ENCODE results near the gene MED25.
"Not testable (repeated sequence)": the region's sequence is repeated elsewhere in the genome, so short reads cannot be mapped to it uniquely, and the experiment has no call there.

Gene MED25

DNA sequence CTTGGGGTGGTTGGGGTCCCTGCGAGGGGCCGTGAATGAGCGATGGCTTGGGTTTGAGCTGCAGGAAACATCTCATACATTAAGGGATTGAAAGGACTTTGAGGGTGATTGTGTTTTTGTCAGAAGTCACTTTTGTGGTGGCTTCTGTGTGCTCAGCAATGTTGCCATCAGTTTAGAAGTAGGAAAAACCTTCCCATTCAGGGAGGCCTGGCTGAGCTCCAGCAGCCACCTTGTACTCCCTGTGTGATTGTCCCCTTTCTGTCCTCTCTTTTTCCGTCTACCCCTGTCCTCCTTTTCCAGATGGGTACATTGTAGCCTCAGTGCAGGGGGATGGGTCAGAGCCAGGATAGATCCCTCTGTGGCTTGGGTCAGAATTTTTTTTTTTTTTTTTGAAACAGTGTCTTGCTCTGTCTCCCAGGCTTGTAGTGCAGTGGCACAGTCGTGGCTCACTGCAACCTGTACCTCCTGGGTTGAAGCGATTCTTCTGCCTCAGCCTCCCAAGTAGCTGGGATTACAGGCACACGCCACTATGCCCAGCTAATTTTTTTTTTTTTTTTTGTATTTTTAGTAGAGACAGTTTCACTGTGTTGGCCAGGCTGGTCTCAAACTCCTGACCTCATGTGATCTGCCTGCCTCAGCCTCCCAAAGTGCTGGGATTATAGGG lies 1.5 kb downstream of the MED25 start:
- not testable (repeated sequence) for DNase-seq

DNA sequence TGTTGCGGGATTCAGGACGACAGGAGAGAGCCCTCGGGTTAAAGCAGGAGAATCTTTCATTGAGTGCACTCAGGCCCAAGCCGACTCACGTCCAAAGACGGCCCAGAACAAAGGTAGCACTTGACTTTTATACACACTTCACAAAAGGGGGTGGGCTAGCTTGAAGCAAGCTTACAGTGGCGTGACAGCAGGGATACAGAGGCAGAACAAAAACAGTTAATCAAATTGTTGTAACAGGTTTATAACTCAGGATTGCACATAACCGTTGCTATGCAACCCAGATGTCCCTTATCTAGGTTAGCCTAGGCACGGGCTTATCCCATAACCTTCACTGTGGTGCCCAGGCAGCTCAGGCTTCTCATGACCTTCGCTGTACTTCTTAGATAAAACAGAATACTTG lies 2.0 kb downstream of the MED25 start:
- no peak for DNase-seq

DNA sequence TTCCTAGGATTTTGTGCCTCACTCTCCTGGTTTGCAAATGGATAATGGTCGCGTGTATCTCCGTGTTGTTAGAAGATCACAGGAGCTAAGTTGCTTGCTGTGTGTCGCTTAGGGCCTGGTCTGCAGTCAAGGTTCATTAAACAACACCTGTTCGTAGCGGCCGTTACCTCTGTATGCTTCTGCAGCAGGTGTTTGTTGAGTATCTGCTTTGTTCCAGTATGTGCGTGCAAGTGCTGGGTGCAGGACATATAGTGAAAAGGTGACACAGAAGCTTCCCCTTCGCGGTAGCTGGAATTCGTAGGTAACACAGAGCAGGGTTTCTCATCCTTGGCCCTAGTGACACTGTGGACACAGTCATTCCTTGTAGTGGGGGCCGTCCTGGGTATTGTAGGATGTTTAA lies 5.4 kb downstream of the MED25 start:
- DNase-seq, result peak; percentile 90 to 94

DNA sequence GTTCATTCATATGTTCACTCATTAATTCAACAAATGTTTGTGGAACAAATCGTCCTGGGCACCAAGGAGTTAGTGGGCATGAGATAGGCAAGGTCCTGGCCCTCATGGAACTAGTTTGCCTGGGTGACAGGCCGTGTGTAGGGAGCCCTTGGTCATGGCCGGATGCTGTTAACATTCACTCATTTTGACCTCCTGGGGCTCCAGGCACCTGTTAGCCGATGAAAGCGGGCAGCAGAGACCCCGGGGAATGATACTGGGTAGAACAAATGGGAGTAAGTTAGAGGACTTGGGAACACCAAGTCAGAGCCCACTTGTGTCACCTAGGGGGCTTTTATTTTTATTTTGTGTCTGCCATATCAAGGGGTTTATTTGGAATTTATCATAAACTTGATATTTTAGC lies 6.6 kb downstream of the MED25 start:
- DNase-seq, result no peak

DNA sequence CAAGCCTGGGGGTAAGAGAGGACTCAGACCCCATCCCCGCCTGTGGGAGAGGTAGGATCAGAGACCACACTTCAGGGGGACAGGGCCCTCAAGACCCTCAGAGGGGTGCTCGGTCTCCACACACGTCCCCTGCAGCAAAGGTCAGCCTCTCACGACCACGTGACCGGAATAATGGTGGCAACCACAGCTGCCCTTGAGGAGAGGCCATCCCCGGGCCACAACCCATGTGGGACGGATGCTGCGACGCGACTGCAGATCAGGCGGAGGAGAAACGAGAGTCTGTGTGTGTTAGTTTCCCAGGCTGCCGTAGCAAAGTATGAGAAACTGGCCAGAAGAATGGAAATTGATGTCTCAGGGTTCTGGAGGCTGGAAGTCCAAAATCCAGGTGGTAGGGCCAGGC lies 8.9 kb downstream of the MED25 start:
- no peak for DNase-seq

DNA sequence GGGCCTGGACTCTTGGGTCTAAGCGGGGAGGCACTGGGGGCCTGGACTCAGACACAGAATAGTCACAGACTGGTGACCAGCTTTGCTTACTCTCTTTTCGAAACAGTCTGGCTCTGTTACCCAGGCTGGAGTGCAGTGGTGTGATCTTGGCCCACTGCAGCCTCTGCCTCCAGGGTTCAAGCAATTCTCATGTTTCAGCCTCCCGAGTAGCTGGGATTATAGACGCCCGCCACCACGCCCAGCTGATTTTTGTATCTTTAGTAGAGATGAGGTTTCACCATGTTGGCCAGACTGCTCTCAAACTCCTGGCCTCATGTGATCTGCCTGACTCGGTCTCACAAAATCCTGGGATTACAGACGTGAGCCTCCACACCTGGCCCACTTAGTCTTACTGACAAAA lies 11.1 kb downstream of the MED25 start:
- DNase-seq, result no peak

DNA sequence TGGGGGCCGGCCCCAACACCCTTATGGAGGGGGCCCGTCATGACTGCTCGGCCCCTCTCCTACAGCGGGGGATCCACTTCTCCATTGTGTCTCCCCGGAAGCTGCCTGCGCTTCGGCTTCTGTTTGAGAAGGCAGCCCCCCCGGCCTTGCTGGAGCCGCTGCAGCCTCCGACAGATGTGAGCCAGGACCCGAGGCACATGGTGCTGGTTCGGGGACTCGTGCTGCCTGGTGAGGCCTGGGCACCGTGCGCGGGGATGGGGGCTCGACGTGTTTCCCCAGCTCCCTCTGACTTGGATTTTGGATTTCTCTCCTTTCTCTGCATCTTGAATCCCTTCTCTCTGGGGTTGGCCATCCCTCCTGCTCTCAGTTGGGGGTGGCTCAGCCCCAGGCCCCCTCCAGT lies 11.6 kb downstream of the MED25 start:
- DNase-seq, result no peak

DNA sequence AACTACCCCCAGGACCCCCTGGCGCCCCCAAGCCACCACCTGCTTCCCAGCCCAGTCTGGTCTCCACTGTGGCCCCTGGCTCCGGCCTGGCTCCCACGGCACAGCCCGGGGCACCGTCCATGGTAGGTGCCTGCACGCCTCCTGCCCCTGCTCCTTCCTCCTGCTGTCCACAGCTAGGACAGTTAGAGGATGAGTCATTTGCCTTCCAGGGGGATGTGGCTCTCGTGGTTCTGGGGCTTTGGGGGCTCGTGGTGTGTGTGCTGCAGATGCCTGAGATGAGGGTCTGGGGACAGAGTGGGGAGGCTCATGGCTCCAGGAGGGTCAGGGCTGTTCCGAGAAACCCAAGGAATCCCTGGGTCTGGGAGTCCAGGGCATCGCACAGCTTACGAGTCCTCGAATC lies 12.7 kb downstream of the MED25 start:
- DNase-seq, result no peak

DNA sequence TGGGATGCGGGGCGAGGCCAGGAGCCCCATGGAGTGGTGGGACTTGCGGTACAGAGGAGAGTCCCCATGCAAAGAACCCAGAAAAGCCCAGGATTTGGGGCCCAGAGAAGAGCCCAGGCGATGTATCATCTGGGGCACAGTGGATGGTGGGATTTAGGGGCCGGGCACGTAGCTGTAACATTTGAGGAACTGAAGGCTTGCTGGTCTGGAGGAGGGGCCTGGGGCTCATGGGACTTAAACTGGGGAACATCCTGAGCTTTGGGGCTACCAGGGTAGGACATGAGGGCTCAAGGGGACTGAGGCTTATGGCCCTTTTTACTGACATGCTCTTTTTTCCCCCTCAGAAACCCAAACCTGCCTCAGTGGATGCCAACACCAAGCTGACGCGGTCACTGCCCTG lies 13.5 kb downstream of the MED25 start:
- no peak for DNase-seq

DNA sequence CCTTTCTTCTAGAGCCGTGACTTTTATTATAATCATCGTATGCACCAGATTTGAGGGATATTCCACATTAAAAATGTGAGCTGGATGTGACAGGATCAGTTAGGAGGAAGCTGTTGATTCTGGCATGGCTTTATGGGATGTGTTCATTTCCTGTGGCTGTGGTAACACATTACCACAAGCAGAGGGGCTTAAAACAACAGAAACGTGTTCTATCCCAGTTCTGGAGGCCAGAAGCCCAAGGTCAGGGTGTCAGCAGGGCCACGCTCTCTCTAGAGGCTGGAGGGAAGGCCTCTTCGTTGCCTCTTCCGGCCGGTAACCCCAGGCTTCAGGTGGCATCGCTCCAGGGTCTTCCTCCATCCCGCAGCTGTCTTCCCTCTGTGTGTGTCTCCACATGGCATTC lies 14.5 kb downstream of the MED25 start:
- no peak for DNase-seq

DNA sequence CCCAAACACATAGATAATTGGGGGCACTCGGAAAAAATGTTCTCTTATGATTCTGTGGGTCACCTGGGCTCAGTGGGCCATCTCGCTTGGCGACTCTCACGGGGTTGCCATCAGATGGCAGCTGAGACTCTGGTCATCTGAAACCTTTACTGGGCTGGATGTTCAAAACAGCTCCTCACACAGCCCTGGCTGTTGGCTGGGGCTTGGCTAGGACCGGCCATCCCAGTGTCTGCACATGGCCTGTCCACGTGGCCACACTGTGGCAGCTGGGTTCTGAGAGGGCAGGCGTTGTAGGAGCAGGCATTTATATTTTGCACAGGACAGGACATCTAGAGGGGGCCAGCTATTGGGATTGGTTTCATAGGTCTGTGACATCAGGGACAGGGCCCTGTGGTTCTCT lies 15.5 kb downstream of the MED25 start:
- no peak for DNase-seq

DNA sequence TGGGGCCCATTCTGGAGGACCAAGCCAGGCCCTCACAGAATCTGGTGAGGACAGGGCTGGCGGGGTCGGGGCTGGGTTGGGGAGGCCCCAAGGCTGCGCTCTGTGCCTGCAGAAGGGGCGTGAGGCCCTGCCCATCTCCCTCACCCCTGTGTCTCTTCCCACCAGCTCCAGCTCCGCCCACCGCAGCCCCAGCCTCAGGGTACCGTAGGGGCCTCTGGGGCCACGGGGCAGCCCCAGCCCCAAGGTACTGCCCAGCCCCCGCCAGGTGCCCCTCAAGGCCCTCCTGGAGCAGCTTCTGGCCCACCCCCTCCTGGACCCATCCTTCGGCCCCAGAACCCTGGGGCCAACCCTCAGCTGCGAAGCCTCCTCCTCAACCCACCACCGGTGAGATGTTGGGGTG lies 17.5 kb downstream of the MED25 start:
- DNase-seq, result no peak

DNA sequence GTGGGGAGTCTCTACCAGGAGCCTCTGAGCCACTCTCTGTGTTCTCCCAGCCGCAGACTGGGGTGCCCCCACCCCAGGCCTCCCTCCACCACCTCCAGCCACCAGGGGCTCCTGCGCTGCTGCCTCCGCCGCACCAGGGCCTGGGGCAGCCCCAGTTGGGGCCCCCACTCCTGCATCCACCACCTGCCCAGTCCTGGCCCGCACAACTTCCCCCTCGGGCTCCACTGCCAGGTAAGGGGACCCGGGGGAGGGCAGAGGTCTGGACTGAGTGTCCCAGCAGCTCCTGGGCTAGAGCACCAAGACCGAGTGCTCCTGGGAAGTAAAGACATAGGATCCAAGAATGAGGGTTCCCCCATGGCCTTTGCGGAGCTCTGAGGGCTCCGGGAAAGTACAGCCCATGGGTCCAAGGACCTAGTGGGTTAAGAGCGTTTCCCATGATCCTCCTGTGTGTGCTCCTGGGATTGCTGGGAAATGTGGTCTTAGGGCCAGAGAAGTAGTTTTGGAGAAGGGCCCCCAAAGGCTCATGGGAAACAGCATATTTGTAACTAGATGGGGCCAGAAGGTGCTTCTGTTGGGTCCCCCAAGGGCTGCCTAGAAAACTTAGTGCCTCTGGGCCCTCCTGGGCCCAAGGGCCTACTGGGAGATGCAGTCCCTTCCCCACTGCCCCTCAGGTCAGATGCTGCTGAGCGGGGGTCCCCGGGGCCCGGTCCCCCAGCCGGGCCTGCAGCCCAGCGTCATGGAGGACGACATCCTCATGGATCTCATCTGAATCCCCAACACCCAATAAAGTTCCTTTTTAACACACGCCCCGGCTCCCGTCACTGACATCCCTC lies 18.3 kb downstream of the MED25 start:
- DNase-seq, result no peak

DNA sequence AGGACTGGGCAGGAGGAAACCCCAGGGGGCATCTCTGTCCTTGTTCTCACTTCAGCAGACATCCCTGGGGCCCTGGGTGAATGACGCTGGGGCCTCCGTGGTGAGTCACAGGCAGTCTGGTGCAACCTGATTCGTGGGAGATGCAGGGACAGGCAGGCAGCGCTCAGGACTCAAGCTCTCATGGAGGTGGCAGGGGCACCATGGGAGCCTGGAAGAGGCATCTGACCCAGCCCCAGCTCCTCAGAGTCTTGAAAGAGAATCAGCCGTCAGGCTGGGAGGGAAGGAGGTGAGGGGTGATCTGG lies 18.9 kb downstream of the MED25 start:
- DNase-seq, result no peak

DNA sequence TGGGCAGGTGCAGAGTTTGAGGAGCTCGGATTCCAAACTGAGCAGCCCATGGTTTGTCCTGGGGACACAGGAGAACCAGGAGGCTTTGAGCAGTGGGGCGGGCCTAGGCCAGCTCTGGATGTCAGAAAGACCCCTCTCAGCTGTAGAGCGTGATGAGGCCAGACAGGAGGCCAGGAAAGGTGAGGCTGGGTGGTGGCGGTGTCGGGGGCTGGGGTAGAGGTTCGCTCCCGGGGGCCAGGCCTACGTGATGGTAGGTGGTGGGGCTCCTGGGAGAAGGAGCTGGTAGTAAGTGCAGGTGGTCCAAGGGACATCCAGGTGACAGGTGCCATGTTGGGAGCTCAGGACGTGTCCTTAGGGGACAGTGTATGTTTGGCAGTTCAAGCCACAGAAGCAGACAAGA lies 19.3 kb downstream of the MED25 start:
- no peak for DNase-seq

DNA sequence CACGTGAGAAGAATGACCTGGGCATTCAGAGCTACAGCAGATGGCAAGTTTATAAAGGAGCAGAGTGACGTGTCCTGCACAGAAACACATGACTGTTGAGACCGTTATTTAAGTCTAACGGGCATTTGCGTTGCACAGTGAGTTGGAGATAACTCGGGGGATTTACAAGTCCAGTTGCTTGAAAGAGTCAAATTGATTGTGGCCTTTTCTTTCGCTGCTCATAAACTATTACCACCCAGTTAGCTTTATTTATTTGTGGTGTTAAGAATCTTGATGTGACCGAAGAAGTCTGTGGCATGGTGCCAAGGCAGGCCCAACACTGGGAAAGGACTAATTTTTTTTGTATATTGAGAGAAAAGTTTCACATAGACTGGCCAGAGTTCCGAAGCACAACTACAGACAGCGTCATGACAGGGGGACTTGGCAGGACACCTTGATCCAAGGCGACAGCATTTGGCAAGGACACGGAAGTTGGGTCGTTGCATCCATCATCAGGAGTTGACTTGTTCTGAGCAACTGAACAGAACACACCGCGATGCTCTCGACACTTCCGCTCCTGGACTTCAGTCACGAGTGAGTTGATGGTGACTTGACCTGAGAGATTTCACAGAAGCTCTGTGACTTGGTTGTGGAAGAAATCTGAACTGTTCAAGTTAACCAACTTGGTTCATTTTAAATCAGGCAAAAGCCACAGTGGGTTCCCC lies 20.9 kb downstream of the MED25 start:
- no peak for DNase-seq

DNA sequence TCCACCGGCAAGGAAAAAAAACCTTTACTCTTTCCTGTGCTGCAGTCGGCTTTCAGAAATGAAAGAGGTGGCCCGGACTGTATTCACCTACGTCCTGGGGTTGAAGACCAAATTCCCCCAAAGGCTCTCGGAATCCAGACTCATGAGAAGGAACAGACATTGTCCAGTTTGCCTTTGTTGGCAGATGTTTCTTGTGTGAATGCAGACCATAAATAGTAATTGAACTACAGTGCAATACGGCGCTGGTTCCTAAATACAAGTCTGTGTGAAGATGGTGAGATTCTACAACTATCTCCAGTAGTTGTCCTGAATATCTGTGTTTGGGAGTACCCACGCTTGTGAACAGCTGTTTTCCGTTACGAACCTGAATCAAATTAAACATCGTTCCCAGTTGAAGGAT lies 21.6 kb downstream of the MED25 start:
- no peak for DNase-seq

DNA sequence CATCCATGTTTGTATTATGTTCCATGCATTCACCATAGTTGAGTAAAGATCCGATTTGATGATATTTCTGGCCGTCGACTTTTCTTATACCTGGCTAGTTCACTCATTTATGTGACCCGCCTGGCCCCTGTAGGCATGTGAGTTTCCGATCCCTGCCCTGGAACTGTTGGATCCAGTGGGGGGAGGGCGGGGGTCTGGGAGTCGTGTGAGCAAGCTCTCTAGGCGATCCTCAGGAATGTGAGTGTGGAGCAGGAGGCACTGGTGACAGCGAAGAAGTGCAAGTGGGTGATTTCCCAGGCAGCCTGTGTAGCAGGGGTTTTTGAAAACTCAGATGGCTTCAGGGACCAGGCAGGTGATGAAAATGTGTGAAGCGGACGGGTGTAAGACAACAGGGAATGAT lies 22.2 kb downstream of the MED25 start:
- no peak for DNase-seq

DNA sequence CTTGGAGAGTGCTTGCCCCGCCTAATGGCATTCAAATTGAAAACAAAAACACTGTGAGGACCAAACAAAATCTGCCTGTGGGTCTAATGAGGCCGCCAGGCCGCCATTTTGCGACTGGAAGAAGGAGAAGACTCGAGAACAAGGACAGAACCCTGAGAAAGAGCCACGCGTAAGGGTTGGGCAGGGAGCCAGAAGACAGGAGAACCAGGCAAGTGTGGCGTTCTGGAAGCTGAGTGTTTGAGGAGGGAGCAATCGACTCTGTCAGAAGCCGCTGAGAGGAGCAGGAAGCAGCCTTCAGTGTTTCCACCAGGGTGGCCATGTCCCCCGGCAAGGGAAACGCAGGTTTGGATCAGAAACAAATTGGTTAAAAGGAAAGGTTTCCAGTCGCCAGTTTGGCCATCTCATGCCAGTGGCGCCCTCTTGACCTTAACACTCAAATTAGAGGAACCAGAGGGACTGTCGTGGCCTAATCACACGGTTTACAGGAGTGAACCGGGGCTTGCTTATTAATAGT lies 22.7 kb downstream of the MED25 start:
- no peak for DNase-seq

DNA sequence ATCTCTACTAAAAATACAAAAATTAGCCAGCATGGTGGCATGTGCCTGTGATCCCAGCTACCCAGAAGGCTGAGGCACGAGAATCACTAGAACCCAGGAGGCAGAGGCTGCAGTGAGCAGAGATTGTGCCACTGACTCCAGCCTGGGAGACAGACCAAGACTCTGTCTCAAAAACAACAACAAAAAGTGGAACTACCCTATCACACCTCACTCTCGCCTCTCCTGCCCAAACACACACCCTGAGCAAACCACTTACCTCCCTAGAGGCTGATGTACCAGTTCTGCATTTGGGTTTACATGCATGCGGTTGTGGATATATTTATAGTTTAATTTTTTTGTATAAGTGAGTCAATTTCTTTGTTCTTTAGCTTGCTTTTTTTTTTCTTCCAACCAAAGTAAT lies 25.2 kb downstream of the MED25 start:
- no peak for DNase-seq

DNA sequence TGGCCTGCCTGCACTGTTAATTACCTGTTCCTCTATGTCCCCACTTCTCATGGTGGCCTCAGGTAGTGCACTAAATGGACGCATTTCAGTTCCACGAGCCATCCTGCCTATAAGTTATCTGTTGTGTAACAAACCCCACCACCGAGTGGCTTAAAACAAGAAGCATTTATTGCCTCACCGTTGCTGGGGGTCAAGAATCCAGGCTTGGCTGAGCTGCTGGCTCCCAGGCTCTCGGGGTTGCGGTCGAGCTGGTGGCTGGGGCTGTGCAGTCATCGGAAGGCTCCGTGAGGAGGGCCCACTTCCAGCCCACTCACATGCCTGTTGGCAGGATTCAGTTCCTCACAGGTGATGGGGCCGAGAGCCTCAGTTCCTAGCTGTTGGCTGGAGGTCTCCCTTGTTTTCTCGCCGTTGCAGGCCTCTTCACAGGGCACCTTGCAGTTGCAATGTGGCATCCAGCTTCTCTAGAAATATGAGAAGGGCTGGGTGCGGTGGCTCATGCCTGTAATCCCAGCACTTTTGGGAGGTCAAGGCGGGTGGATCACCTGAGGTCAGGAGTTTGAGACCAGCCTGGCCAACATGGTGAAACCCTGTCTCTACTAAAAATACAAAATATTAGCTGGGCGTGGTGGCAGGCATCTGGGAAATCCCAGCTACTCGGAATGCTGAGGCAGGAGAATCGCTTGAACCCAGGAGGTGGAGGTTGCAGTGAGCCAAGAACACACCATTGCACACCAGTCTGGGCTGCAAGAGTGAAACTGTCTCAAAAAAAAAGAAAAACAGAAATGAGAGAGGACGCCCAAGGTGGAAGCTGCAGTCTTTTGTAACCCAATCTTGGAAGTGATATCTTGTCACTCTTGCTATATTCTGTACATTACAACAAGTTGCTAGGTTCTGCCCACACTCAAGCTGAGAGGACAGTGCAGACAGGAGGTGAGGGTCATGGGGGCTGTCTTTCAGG lies 26.3 kb downstream of the MED25 start:
- DNase-seq, result no peak

DNA sequence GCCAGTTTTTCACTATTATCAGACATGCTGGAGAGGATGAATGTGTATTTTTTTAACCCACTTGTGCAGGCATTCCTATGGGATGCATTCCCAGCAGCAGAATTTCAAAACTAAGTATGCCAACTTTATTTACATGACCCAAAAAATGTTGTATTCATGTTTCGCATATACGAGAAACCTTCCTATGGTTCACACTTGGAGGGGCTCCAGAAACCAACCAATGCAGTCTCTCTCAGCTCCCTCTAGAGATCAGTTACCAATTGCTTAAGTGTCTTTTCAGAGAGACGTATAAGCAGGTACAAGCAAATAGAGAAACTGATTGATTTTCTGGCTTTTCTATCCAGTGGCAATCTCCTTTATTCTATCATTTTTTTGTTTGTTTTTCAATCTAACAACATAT lies 27.3 kb downstream of the MED25 start:
- no peak for DNase-seq

DNA sequence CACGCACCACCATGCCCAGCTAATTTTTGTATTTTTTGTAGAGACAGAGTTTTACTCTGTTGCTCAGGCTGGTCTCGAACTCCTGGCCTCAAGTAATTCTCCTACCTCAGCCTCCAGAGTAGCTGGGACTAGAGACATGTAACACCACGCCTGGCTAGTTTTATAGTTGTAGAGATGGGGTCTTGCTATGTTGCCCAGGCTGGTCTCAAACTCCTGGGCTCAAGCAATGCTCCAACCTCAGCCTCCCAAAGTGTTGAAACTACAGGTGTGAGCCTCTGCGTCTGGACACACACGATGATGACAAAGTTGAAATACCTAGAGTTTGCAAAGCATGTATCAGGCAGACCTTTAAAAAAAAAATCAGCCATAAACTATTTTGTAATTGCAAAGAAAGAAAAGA lies 28.3 kb downstream of the MED25 start:
- DNase-seq, result no peak
